ENCODE data around the gene REG1A.

GRCh38 chr2:79131687-79132086 is 11.4 kb downstream of the REG1A start:
- no peak for TF ChIP-seq ZNF565 (CRISPR knock-in tag; conservative IDR thresholded peaks at IDR 0.05; ENCODE audit: low read depth)
- no peak for TF ChIP-seq CSRNP3 (CRISPR knock-in tag; IDR thresholded peaks at IDR 0.05)

All from SK-N-SH treated with all-trans-retinoic acid at 6 μM for 48 hours (cell line).